Caco-2 (cell line): ENCODE data around the gene FOXJ3. TPM values are rescaled to one million over a fixed set of nuclear protein-coding genes. Genes with fewer than 3 reads are reported as not detected.

Experiments
- BruUV-seq: library from RNA; stranded (reverse); fragments of 400-500 nt; replicated peaks from 2 replicates; lab custom pipeline; 2021; lab: Mats Ljungman, UMichigan
- CTCF ChIA-PET: fragments of 300-600 bp; sonication (Branson Sonifier 250); formaldehyde crosslinking; loops from one replicate; lab custom pipeline; 2022; ENCODE audit warnings: antibody characterized with exemption; lab: Charles Lee
- POLR2A ChIA-PET: fragments of 300-600 bp; sonication (Branson Sonifier 250); formaldehyde crosslinking; loops from one replicate; lab custom pipeline; 2022; ENCODE audit warnings: antibody characterized with exemption; lab: Charles Lee
- DNase-seq, 2 experiments: peaks; one replicate each; pipeline versions ENCODE4 v3.0.0 to v3.0.0-alpha.2; 2020 to 2022
- H3K27me3 ChIP-seq: replicated peaks from 2 replicates; pipeline ENCODE4 v1.6.0; 2011; ENCODE audit warnings: low read length; ENCODE audit not compliant: control insufficient read depth, insufficient read depth
- H3K36me3 ChIP-seq: 2 replicates; pipeline ENCODE4 v1.5.1; 2011; ENCODE audit warnings: low read length; ENCODE audit not compliant: control insufficient read depth, insufficient read depth
- H3K4me1 ChIP-seq: fragments of 250-450 bp; sonication (Bioruptor Pico); 2 replicates; pipeline ENCODE4 v1.5.1; 2020; ENCODE audit warnings: mild to moderate bottlenecking
- H3K4me3 ChIP-seq: 2 replicates; pipeline ENCODE4 v1.5.1; 2011; ENCODE audit warnings: low read depth, mild to moderate bottlenecking, control low read depth, low read length
- H3K9me3 ChIP-seq: fragments of 250-450 bp; sonication (Bioruptor Pico); 2 replicates; pipeline ENCODE4 v1.5.1; 2020; ENCODE audit warnings: mild to moderate bottlenecking, moderate library complexity
- H3K27ac Mint-ChIP-seq: one replicate; pipeline ENCODE4 v1.8.0; 2022; ENCODE audit warnings: mixed read lengths; ENCODE audit not compliant: unreplicated experiment
- H3K27me3 Mint-ChIP-seq: one replicate; pipeline ENCODE4 v1.8.0; 2022; ENCODE audit warnings: mixed read lengths; ENCODE audit not compliant: insufficient read depth, unreplicated experiment
- H3K36me3 Mint-ChIP-seq: one replicate; pipeline ENCODE4 v1.8.0; 2022; ENCODE audit warnings: mild to moderate bottlenecking, mixed read lengths; ENCODE audit not compliant: insufficient read depth, unreplicated experiment
- H3K4me1 Mint-ChIP-seq: one replicate; pipeline ENCODE4 v1.8.0; 2022; ENCODE audit warnings: low read depth, mixed read lengths; ENCODE audit not compliant: unreplicated experiment
- H3K4me3 Mint-ChIP-seq: one replicate; pipeline ENCODE4 v1.8.0; 2022; ENCODE audit warnings: mild to moderate bottlenecking, moderate library complexity, mixed read lengths; ENCODE audit not compliant: unreplicated experiment
- H3K9me3 Mint-ChIP-seq: one replicate; pipeline ENCODE4 v1.8.0; 2022; ENCODE audit warnings: mixed read lengths; ENCODE audit not compliant: unreplicated experiment
- intact Hi-C: fragments of 100-400 bp; cut with micrococcal nuclease; formaldehyde crosslinking; loops from one replicate; pipeline ENCODE4 v1.10.0; 2022; ENCODE audit not compliant: unreplicated experiment
- total RNA-seq: library from RNA; stranded (reverse); gene quantifications from 2 replicates; pipeline ENCODE4 v1.2.3, GENCODE V29; 2022
- TF ChIP-seq, protein P1 (sequence below), 2 experiments: fragments of 200-600 bp in 1 of 2; IDR thresholded peaks; 1 replicate in 1 of 2; 2 replicates in 1 of 2; pipeline versions ENCODE4 v1.5.1 to v1.8.0; 2011 to 2022; ENCODE audit warnings: antibody characterized with exemption in 1 of 2, control low read depth in 1 of 2, inconsistent platforms in 1 of 2, low read depth in 1 of 2, low read length in 1 of 2, mild to moderate bottlenecking in 1 of 2, moderate library complexity in 1 of 2; ENCODE audit not compliant: insufficient read depth in 1 of 2, severe bottlenecking in 1 of 2, unreplicated experiment in 1 of 2

FOXJ3 gene
- total RNA-seq, 1 experiment from 2014 or later, result 60.2 TPM

DNA sequence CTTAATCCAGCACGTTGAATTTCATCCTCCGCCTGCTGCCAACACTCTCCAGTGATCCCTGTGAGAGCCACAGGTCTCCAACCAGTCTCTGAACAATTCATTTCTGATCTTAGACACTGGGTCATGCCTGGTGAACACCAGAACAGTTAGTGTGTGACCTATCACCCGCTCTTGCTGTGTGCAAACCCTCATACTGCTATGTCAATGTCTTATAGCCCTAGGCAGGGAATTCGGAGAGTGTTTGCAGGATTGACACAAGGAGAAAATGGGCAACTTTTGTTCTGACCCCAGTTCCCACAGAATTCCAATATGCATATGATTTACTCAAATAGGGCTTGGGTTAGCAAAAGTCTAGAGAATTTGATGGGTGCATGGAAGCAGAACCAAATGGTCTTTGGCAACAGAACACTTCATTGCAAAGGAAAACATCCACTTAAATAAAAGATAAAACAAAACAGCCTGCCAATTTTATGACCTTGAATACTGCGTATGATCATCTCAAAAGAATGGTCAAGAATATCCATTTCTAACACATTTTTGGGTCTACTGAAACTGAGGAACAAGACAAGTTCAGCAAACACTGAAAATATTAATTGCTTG, 204.9 kb downstream of the FOXJ3 start:
- no TSS peak for BruUV-seq
- Histone ChIP-seq H3K36me3 (no peaks in the 10 kb centered on the region), H3K4me1 (no peaks in the 10 kb centered on the region), H3K27me3 (no peaks in the 10 kb centered on the region), H3K4me3 (no peak overlapping the region), H3K9me3 (no peaks in the 10 kb centered on the region)
- no peak overlapping the region for H3K4me3 Mint-ChIP-seq
- no peak overlapping the region for H3K27ac Mint-ChIP-seq
- H3K4me1 Mint-ChIP-seq, result no peaks in the 10 kb centered on the region
- CTCF ChIA-PET, result no interaction called here
- POLR2A ChIA-PET, result no interaction called here
- H3K36me3 Mint-ChIP-seq, result no peaks in the 10 kb centered on the region
- intact Hi-C loops, result no loop called here
- no peak for DNase-seq
- H3K9me3 Mint-ChIP-seq, result no peaks in the 10 kb centered on the region
- H3K27me3 Mint-ChIP-seq, result peaks cover 6% of the 10 kb centered on the region
- TF ChIP-seq, protein P1, sequence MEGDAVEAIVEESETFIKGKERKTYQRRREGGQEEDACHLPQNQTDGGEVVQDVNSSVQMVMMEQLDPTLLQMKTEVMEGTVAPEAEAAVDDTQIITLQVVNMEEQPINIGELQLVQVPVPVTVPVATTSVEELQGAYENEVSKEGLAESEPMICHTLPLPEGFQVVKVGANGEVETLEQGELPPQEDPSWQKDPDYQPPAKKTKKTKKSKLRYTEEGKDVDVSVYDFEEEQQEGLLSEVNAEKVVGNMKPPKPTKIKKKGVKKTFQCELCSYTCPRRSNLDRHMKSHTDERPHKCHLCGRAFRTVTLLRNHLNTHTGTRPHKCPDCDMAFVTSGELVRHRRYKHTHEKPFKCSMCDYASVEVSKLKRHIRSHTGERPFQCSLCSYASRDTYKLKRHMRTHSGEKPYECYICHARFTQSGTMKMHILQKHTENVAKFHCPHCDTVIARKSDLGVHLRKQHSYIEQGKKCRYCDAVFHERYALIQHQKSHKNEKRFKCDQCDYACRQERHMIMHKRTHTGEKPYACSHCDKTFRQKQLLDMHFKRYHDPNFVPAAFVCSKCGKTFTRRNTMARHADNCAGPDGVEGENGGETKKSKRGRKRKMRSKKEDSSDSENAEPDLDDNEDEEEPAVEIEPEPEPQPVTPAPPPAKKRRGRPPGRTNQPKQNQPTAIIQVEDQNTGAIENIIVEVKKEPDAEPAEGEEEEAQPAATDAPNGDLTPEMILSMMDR (IDR thresholded peaks at IDR 0.05; ENCODE audit: insufficient read depth in 1 of 2, low read depth in 1 of 2, low read length in 1 of 2, severe bottlenecking in 1 of 2, unreplicated experiment in 1 of 2), result no peak

DNA sequence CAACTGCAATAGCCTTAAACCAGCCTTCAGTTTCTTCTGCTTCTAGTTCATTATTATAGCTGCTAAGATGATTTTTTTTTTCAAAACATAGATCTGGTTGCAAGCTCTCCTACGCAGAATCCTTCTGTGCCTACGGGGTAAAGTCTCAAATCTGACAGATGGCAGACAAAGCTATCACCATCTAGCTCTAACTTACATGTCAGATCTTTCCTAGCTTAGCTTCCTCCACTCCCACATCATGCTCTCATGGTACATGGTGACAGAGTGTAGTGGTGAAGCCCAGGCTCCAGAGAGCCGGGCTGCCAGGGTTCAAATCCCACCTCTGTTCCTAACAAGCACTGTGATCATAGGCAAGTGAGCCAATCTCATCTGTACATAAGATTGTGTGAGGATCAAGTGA, 206.1 kb downstream of the FOXJ3 start:
- Mint-ChIP-seq H3K4me3 (no peak overlapping the region), H3K36me3 (no peaks in the 10 kb centered on the region), H3K27me3 (peaks cover 6% of the 10 kb centered on the region), H3K4me1 (no peaks in the 10 kb centered on the region), H3K9me3 (no peaks in the 10 kb centered on the region), H3K27ac (no peak overlapping the region)
- no peaks in the 10 kb centered on the region for H3K36me3 ChIP-seq
- POLR2A ChIA-PET, result no interaction called here
- CTCF ChIA-PET, result no interaction called here
- intact Hi-C loops, result no loop called here
- no peaks in the 10 kb centered on the region for H3K9me3 ChIP-seq
- TF ChIP-seq, protein P1 (IDR thresholded peaks at IDR 0.05; ENCODE audit: insufficient read depth in 1 of 2, low read depth in 1 of 2, low read length in 1 of 2, severe bottlenecking in 1 of 2, unreplicated experiment in 1 of 2), result no peak
- no peaks in the 10 kb centered on the region for H3K4me1 ChIP-seq
- BruUV-seq, result no TSS peak
- no peak for DNase-seq
- H3K27me3 ChIP-seq, result no peaks in the 10 kb centered on the region
- H3K4me3 ChIP-seq, result no peak overlapping the region

DNA sequence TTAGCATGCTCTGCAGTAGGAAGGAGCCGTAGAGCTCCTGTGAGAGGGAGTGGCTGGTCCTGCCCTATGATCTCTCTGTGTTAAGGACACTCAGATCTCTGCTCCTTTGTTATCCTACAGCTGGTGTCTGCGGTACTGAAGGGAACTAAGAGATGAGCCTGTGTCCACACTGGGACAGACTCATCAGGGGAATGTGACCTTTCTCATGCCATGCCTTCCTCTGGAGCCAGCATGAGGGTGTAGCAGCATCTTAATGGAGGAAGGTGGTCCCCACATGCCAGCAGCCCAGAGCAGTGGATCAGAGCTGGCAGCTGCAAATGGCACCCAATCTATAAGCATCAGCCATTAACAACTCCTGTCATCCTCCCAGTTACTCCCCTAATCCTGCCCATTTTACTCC, 206.5 kb downstream of the FOXJ3 start:
- Histone ChIP-seq H3K4me3 (no peak overlapping the region), H3K36me3 (no peaks in the 10 kb centered on the region), H3K4me1 (no peaks in the 10 kb centered on the region), H3K27me3 (no peaks in the 10 kb centered on the region), H3K9me3 (no peaks in the 10 kb centered on the region)
- no peaks in the 10 kb centered on the region for H3K4me1 Mint-ChIP-seq
- ChIA-PET POLR2A (no interaction called here), CTCF (no interaction called here)
- H3K27ac Mint-ChIP-seq, result no peak overlapping the region
- TF ChIP-seq, protein P1 (IDR thresholded peaks at IDR 0.05; ENCODE audit: insufficient read depth in 1 of 2, low read depth in 1 of 2, low read length in 1 of 2, severe bottlenecking in 1 of 2, unreplicated experiment in 1 of 2), result no peak
- BruUV-seq, result no TSS peak
- H3K36me3 Mint-ChIP-seq, result no peaks in the 10 kb centered on the region
- intact Hi-C loops, result no loop called here
- H3K27me3 Mint-ChIP-seq, result peaks cover 6% of the 10 kb centered on the region
- no peak overlapping the region for H3K4me3 Mint-ChIP-seq
- no peak for DNase-seq
- no peaks in the 10 kb centered on the region for H3K9me3 Mint-ChIP-seq
